ENCODE results near the gene LMO1. TPM values are rescaled to one million over a fixed set of nuclear protein-coding genes. Genes with fewer than 3 reads are reported as not detected.
A peak's percentile ranks its signal among the peaks of the same experiment; 100 is the strongest.

LMO1 gene
- total and polyA plus RNA-seq, 2 of the 8 experiments (the other 6 are each of a cell fraction or from before 2014, with no cell fraction given) = 0.17 TPM; not detected in 1

- POLR2A ChIA-PET (ENCODE audit: partially characterized antibody) = no interaction called here
- TF ChIP-seq CBX8 (IDR thresholded peaks at IDR 0.05; ENCODE audit: borderline replicate concordance, low read depth, low read length) = no peak
- TF ChIP-seq SP2 (IDR thresholded peaks at IDR 0.05; ENCODE audit: low read length) = no peak
- TF ChIP-seq CHD1 (IDR thresholded peaks at IDR 0.05; ENCODE audit: low read depth, low read length) = no peak
- TF ChIP-seq TBP (IDR thresholded peaks at IDR 0.05; ENCODE audit: low read depth, low read length) = no peak
- no peak for TF ChIP-seq TEAD4 (IDR thresholded peaks at IDR 0.05; ENCODE audit: low read depth, low read length)
- TF ChIP-seq POU5F1 (IDR thresholded peaks at IDR 0.05; ENCODE audit: low read depth, low read length) = no peak
- no peak for TF ChIP-seq HDAC6 (IDR thresholded peaks at IDR 0.05; ENCODE audit: low read depth, low read length)
- no peak for TF ChIP-seq RBBP5 (IDR thresholded peaks at IDR 0.05; ENCODE audit: borderline replicate concordance, low read depth, low read length)
- no peak for TF ChIP-seq RAD21 (IDR thresholded peaks at IDR 0.05 in 1 of 2, conservative IDR thresholded peaks at IDR 0.05 in 1 of 2; ENCODE audit: low read depth in 2 of 2, low read length in 2 of 2)
- no peak for TF ChIP-seq GTF2F1 (IDR thresholded peaks at IDR 0.05; ENCODE audit: borderline replicate concordance, low read depth, low read length)
- TF ChIP-seq BRCA1 (IDR thresholded peaks at IDR 0.05; ENCODE audit: low read depth, low read length) = no peak
- no peak for TF ChIP-seq USF2 (IDR thresholded peaks at IDR 0.05; ENCODE audit: low read length)
- TF ChIP-seq CEBPB (IDR thresholded peaks at IDR 0.05; ENCODE audit: low read depth, low read length) = no peak
These were observed 30.7 kb upstream of the LMO1 start for GRCh38 chr11:8294251-8294935.

More at GRCh38 chr11:8294251-8294935, 30.7 kb upstream of the LMO1 start:
- no peak overlapping the region for H3K4ac ChIP-seq (replicated peaks; ENCODE audit: insufficient read length, low read depth, low read length)
- H3K4me2 ChIP-seq (ENCODE audit: insufficient read depth in 1 of 2, low read depth in 2 of 2, low read length in 2 of 2) = no peak overlapping the region
- H2BK5ac ChIP-seq (ENCODE audit: low read depth, low read length) = no peak overlapping the region
- H3K4me3 ChIP-seq (ENCODE audit: extremely low read depth in 1 of 4, insufficient read depth in 2 of 4, low read depth in 3 of 4, low read length in 4 of 4) = no peak overlapping the region
- H3K4me1 ChIP-seq (replicated peaks in 1 of 4; ENCODE audit: control insufficient read depth in 3 of 4, insufficient read depth in 4 of 4, low read length in 3 of 4) = peaks cover 0 to 5% (median 2%) of the 10 kb centered on the region in 4 experiments; a peak in 3 of 7 replicates
- DNase-seq (ENCODE audit: low read depth in 1 of 2, low spot score in 2 of 2) = peak in 1 of 2 experiments; percentile 31
- no peaks in the 10 kb centered on the region for H3K9me3 ChIP-seq (ENCODE audit: insufficient read depth in 2 of 2, low read depth in 1 of 2, low read length in 1 of 2)
- H3K36me3 ChIP-seq (ENCODE audit: control insufficient read depth in 2 of 4, insufficient read depth in 4 of 4, low read length in 3 of 4) = no peaks in the 10 kb centered on the region
- no peak for FAIRE-seq
- no peak overlapping the region for H2AFZ ChIP-seq (ENCODE audit: low read length)
- H4K20me1 ChIP-seq (replicated peaks in 1 of 2; ENCODE audit: control insufficient read depth in 1 of 2, insufficient read depth in 2 of 2, low read length in 2 of 2) = peaks cover 0 to 3% of the 10 kb centered on the region in 2 experiments
- no peak overlapping the region for H3K27ac ChIP-seq (ENCODE audit: low read depth, low read length)
- no peak overlapping the region for H3K18ac ChIP-seq (ENCODE audit: extremely low read depth, low read length)
- no peaks in the 10 kb centered on the region for H3K79me1 ChIP-seq (ENCODE audit: low read depth, low read length)
- H3K23ac ChIP-seq (ENCODE audit: insufficient read length) = no peak overlapping the region
- WGBS, 2 experiments (ENCODE audit: extremely low coverage in 1 of 2, insufficient coverage in 1 of 2, insufficient read length in 1 of 2, insufficient replicate concordance in 2 of 2, low coverage in 1 of 2, low lambda C conversion rate in 2 of 2, missing lambda C conversion rate in 1 of 2) = 77% methylated on average over 8 of the region's 8 CpGs; no CpG with 5 or more reads in 1 of the 2 experiments
- H2BK120ac ChIP-seq (replicated peaks; ENCODE audit: low read depth, low read length) = no peak overlapping the region
- H2BK20ac ChIP-seq (ENCODE audit: low read length) = no peak overlapping the region
- no peak overlapping the region for H2BK12ac ChIP-seq (ENCODE audit: low read depth, low read length)
- no peak overlapping the region for H4K91ac ChIP-seq (replicated peaks; ENCODE audit: insufficient read length, low read length)
- H3K56ac ChIP-seq (replicated peaks; ENCODE audit: insufficient read length, low read depth, low read length) = no peak overlapping the region
- H2AK5ac ChIP-seq (ENCODE audit: low read depth, low read length) = peak overlapping the region; percentile 87
- no peak overlapping the region for H4K5ac ChIP-seq (ENCODE audit: insufficient read length, low read depth, low read length)
- no peak overlapping the region for H3K14ac ChIP-seq (ENCODE audit: insufficient read length)
- H3K27me3 ChIP-seq (replicated peaks in 1 of 4; ENCODE audit: control insufficient read depth in 3 of 4, extremely low read depth in 1 of 4, insufficient read depth in 3 of 4, low read length in 3 of 4) = no peaks in the 10 kb centered on the region; a peak in 1 of 7 replicates
- no peak overlapping the region for H3K9ac ChIP-seq (replicated peaks in 1 of 4; ENCODE audit: extremely low read depth in 1 of 4, low read depth in 3 of 4, low read length in 3 of 4)
- CTCF ChIA-PET (ENCODE audit: partially characterized antibody) = interaction anchor here (0.8 to 1.4 kb wide), 6 partner anchors 8 to 102 kb away, joined by 3 to 4 read pairs (median 3); no protein-coding TSS in a partner anchor
- H2BK15ac ChIP-seq (ENCODE audit: low read length) = no peak overlapping the region
- no peaks in the 10 kb centered on the region for H3K23me2 ChIP-seq (ENCODE audit: low read depth, low read length)
- no peak overlapping the region for H4K8ac ChIP-seq (ENCODE audit: extremely low read depth, insufficient read depth, low read length)
- no peaks in the 10 kb centered on the region for H3K79me2 ChIP-seq (ENCODE audit: control insufficient read depth in 1 of 2, insufficient read depth in 2 of 2, low read length in 2 of 2)
